ENCODE results near the gene GVQW3.

Gene GVQW3

GRCh38 chr11:76408171-76408965 lies 27.2 kb downstream of the GVQW3 start:
- no peak for DNase-seq (ENCODE audit: low read depth)
- no peak for TF ChIP-seq CTCF (IDR thresholded peaks at IDR 0.05; ENCODE audit: control insufficient read depth, extremely low read depth, insufficient read depth)
- no peak overlapping the region for H3K4me3 ChIP-seq (ENCODE audit: low read depth, low read length)

- DNase-seq (ENCODE audit: low read depth): no peak
- no peak for TF ChIP-seq CTCF (IDR thresholded peaks at IDR 0.05; ENCODE audit: control insufficient read depth, extremely low read depth, insufficient read depth)
These were observed 29.8 kb downstream of the GVQW3 start for GRCh38 chr11:76410851-76411357.

GRCh38 chr11:76415073-76415472 lies 34.0 kb downstream of the GVQW3 start:
- no peak for TF ChIP-seq CTCF (IDR thresholded peaks at IDR 0.05; ENCODE audit: control insufficient read depth, extremely low read depth, insufficient read depth)
- no peak for DNase-seq (ENCODE audit: low read depth)
- H3K4me3 ChIP-seq (ENCODE audit: low read depth, low read length): no peak overlapping the region

More at GRCh38 chr11:76410851-76411357, 29.8 kb downstream of the GVQW3 start:
- no peak overlapping the region for H3K4me3 ChIP-seq (ENCODE audit: low read depth, low read length)

- no peak overlapping the region for H3K4me3 ChIP-seq (ENCODE audit: low read depth, low read length)
- TF ChIP-seq CTCF (IDR thresholded peaks at IDR 0.05; ENCODE audit: control insufficient read depth, extremely low read depth, insufficient read depth): peak; percentile 44
- no peak for DNase-seq (ENCODE audit: low read depth)
These were observed 38.8 kb downstream of the GVQW3 start for GRCh38 chr11:76419896-76420295.

GRCh38 chr11:76424379-76424778 lies 43.3 kb downstream of the GVQW3 start:
- no peak for DNase-seq (ENCODE audit: low read depth)
- TF ChIP-seq CTCF (IDR thresholded peaks at IDR 0.05; ENCODE audit: control insufficient read depth, extremely low read depth, insufficient read depth): no peak
- no peak overlapping the region for H3K4me3 ChIP-seq (ENCODE audit: low read depth, low read length)

- H3K4me3 ChIP-seq (ENCODE audit: low read depth, low read length): no peak overlapping the region
- no peak for DNase-seq (ENCODE audit: low read depth)
- TF ChIP-seq CTCF (IDR thresholded peaks at IDR 0.05; ENCODE audit: control insufficient read depth, extremely low read depth, insufficient read depth): no peak
These were observed 43.8 kb downstream of the GVQW3 start for GRCh38 chr11:76424891-76425290.

Data from LNCaP clone FGC (cell line).